ENCODE measurements around the gene TTC27. TPM values are rescaled to one million over a fixed set of nuclear protein-coding genes. Genes with fewer than 3 reads are reported as not detected.
"Not testable (repeated sequence)": the region's sequence is repeated elsewhere in the genome, so short reads cannot be mapped to it uniquely, and the experiment has no call there.

TTC27 gene
- total RNA-seq, 1 donor from 2014 or later = 18.4 TPM

DNA sequence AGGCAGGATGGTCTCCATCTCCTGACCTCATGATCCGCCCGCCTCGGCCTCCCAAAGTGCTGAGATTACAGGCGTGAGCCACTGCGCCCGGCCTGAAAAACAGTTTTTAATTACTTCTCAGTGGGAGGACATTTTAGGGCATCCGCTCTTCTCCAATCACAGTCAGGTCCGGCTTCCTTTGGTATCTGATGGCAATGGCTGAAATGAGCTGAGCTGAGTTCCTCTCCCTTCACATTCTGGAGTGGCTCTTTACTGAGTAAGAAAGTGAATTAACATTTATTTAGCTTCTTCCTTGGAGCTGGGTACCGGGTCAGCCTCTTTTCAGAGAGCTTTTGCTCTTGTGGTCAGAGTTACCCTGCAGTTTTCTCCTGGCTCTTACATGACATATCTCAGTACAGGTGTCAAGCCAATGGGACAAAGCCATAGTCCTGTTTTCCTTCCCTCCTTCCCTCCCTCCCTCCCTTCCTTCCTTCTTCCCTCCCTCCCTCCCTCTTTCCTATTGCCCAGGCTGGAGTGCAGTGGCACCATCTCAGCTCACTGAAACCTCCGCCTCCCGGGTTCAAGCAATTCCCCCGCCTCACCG lies 1.1 kb upstream of the TTC27 start:
- Mint-ChIP-seq H3K27ac (no peak overlapping the region), H3K36me3 (peaks cover 10% of the 10 kb centered on the region)

DNA sequence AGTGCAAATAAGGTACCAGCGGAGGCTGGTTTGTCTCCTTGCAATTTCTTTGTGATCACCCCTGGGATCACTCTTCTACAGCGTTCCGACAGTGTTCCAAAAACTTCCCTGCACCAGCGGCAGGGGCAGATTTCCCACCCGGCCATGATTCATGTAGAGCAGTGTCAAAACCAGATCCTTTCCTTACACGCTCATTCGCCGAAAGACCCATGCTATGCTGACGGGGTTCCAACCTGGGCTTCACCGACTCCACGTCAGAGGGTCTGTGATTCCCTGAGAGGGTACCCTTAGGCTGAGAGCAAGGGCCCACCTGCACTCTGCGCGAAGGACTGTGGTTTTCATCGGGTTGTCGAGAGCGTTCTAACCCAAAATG lies 423 bp upstream of the TTC27 start:
- TF ChIP-seq, protein P1, sequence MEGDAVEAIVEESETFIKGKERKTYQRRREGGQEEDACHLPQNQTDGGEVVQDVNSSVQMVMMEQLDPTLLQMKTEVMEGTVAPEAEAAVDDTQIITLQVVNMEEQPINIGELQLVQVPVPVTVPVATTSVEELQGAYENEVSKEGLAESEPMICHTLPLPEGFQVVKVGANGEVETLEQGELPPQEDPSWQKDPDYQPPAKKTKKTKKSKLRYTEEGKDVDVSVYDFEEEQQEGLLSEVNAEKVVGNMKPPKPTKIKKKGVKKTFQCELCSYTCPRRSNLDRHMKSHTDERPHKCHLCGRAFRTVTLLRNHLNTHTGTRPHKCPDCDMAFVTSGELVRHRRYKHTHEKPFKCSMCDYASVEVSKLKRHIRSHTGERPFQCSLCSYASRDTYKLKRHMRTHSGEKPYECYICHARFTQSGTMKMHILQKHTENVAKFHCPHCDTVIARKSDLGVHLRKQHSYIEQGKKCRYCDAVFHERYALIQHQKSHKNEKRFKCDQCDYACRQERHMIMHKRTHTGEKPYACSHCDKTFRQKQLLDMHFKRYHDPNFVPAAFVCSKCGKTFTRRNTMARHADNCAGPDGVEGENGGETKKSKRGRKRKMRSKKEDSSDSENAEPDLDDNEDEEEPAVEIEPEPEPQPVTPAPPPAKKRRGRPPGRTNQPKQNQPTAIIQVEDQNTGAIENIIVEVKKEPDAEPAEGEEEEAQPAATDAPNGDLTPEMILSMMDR (IDR thresholded peaks at IDR 0.05; ENCODE audit: unreplicated experiment) = no peak
- peaks cover 9% of the 10 kb centered on the region for H3K4me1 Mint-ChIP-seq
- H3K27me3 Mint-ChIP-seq (ENCODE audit: low read depth) = peaks cover 7% of the 10 kb centered on the region
- H3K4me3 Mint-ChIP-seq = peak overlapping the region; percentile 87
- peak overlapping the region; percentile 93 for H3K27ac Mint-ChIP-seq
- no peak for DNase-seq (ENCODE audit: low spot score in 2 of 2, unreplicated experiment in 2 of 2)
- H3K9me3 Mint-ChIP-seq = no peaks in the 10 kb centered on the region
- H3K36me3 Mint-ChIP-seq = peaks cover 6% of the 10 kb centered on the region

More for the DNA sequence above, 1.1 kb upstream of the TTC27 start:
- DNase-seq (ENCODE audit: low spot score in 2 of 2, unreplicated experiment in 2 of 2) = no peak
- TF ChIP-seq, protein P1 (IDR thresholded peaks at IDR 0.05; ENCODE audit: unreplicated experiment) = no peak
- H3K27me3 Mint-ChIP-seq (ENCODE audit: low read depth) = peaks cover 7% of the 10 kb centered on the region
- peak overlapping the region; percentile 87 for H3K4me3 Mint-ChIP-seq
- no peaks in the 10 kb centered on the region for H3K9me3 Mint-ChIP-seq
- peaks cover 9% of the 10 kb centered on the region for H3K4me1 Mint-ChIP-seq

DNA sequence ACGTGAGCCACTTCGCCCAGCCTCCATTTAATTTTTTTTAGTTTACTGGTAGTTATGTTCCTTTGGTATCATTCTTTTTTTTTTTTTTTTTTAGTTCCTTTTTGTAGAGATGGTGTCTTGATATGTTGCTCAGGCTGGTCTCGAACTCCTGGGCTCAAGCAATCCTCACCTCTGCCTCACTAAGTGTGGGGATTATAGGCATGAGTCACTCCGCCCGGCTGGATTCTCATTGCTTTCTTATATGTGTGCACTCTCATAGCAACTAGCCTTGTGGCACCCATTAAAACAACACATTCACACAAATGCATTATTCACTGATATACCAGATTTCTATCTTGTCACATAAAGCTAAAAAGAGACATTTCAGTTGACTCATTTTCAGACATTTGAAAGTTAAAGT lies 4.2 kb downstream of the TTC27 start:
- Mint-ChIP-seq H3K9me3 (no peaks in the 10 kb centered on the region), H3K36me3 (peaks cover 8% of the 10 kb centered on the region), H3K4me3 (no peak overlapping the region), H3K27ac (no peak overlapping the region), H3K27me3 (ENCODE audit: low read depth) (peaks cover 2% of the 10 kb centered on the region), H3K4me1 (peaks cover 8% of the 10 kb centered on the region)
- TF ChIP-seq, protein P1 (IDR thresholded peaks at IDR 0.05; ENCODE audit: unreplicated experiment) = no peak
- DNase-seq (ENCODE audit: low spot score in 2 of 2, unreplicated experiment in 2 of 2) = no peak

DNA sequence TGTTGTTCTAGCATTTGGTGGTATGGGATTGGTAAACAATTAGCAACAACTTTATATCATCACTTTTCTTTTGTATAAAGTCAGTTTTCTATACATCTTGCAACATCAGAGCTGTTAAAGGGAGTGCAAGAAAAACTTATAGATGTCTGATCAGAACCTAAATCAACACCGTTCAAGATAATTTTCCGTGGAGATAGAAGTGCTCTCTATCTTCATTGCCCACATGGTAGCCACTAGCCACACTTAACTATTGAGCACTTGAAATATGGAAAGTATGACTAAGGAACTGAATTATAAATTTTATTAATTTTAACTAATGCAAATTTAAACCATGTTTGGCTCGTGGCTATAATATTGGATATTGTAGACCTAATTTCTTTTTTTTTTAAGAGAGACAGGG lies 5.2 kb downstream of the TTC27 start:
- Mint-ChIP-seq H3K27ac (no peak overlapping the region), H3K27me3 (ENCODE audit: low read depth) (no peaks in the 10 kb centered on the region), H3K4me3 (no peak overlapping the region), H3K36me3 (peaks cover 13% of the 10 kb centered on the region), H3K4me1 (peaks cover 3% of the 10 kb centered on the region), H3K9me3 (no peaks in the 10 kb centered on the region)
- TF ChIP-seq, protein P1 (IDR thresholded peaks at IDR 0.05; ENCODE audit: unreplicated experiment) = no peak
- DNase-seq (ENCODE audit: low spot score in 2 of 2, unreplicated experiment in 2 of 2) = no peak

DNA sequence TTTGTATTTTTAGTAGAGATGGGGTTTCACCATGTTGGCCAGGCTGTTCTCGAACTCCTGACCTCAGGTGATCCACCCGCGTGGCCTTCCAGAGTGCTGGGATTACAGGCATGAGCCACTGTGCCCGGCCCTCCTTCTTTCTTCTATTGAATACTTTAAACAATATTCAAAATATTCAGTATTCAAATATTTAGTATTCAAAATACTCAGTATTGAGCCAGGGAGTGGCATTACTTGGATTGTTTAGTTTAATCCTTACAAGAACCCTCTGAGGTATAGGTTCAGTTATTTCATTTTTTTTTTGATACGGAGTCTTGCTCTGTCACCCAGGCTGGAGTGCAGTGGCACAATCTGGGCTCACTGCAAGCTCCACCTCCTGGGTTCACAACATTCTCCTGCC lies 10.7 kb downstream of the TTC27 start:
- not testable (repeated sequence) for H3K4me1 Mint-ChIP-seq; H3K9me3 Mint-ChIP-seq; H3K27ac Mint-ChIP-seq; H3K4me3 Mint-ChIP-seq; DNase-seq (ENCODE audit: low spot score in 2 of 2, unreplicated experiment in 2 of 2); H3K27me3 Mint-ChIP-seq (ENCODE audit: low read depth)
- peaks cover 25% of the 10 kb centered on the region for H3K36me3 Mint-ChIP-seq

DNA sequence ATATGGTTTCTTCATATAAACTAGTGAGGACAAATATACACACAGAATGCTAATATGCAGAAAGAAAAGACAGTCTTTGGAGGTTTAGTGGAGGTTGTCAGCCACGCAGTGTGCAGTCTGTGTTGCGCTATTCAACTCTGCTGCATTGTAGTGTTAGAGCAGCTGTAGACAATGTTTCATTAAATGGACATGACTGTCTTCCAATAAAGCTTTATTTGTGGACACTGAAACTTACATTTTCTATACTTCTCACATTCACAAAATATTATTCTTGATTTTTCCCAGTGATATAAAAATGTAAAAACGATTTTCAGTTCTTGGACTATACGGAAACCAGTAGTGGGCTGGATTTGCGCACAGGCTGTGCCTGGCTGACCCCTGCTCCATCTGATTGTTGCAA lies 13.3 kb downstream of the TTC27 start:
- DNase-seq (ENCODE audit: low spot score in 2 of 2, unreplicated experiment in 2 of 2) = no peak
- TF ChIP-seq, protein P1 (IDR thresholded peaks at IDR 0.05; ENCODE audit: unreplicated experiment) = no peak
- Mint-ChIP-seq H3K9me3 (no peaks in the 10 kb centered on the region), H3K36me3 (peaks cover 29% of the 10 kb centered on the region), H3K27me3 (ENCODE audit: low read depth) (no peaks in the 10 kb centered on the region), H3K4me3 (no peak overlapping the region), H3K4me1 (no peaks in the 10 kb centered on the region), H3K27ac (no peak overlapping the region)

Measured in mesothelial cell of epicardium (in vitro differentiated cells).